SJSA1 (cell line): ENCODE results near the gene DDX17. TPM values are rescaled to one million over a fixed set of nuclear protein-coding genes. Genes with fewer than 3 reads are reported as not detected.

Experiments used
- DNase-seq, 2 experiments: peaks; one replicate each; pipeline ENCODE4 v3.0.0-alpha.2; 2015 to 2020; ENCODE audit warnings: low spot score in 2 of 2, low read depth in 1 of 2
- H3K27ac ChIP-seq: fragments of 250-450 bp; sonication (Bioruptor Pico); 2 replicates; pipeline ENCODE4 v1.5.1; 2020; ENCODE audit warnings: mild to moderate bottlenecking, moderate library complexity
- H3K27me3 ChIP-seq: fragments of 250-450 bp; sonication (Bioruptor Pico); replicated peaks from 2 replicates; pipeline ENCODE4 v1.5.1; 2020; ENCODE audit warnings: mild to moderate bottlenecking, moderate library complexity
- H3K36me3 ChIP-seq: fragments of 250-450 bp; sonication (Bioruptor Pico); 2 replicates; pipeline ENCODE4 v1.5.1; 2020; ENCODE audit warnings: mild to moderate bottlenecking
- H3K4me1 ChIP-seq: fragments of 250-450 bp; sonication (Bioruptor Pico); replicated peaks from 2 replicates; pipeline ENCODE4 v1.6.1; 2021; ENCODE audit warnings: mild to moderate bottlenecking
- H3K4me3 ChIP-seq: fragments of 250-450 bp; sonication (Bioruptor Pico); 2 replicates; pipeline ENCODE4 v1.5.1; 2020; ENCODE audit warnings: mild to moderate bottlenecking
- H3K9me3 ChIP-seq: fragments of 250-450 bp; sonication (Bioruptor Pico); replicated peaks from 2 replicates; pipeline ENCODE4 v1.5.1; 2020; ENCODE audit warnings: mild to moderate bottlenecking
- total RNA-seq: library from RNA; depleted of rRNA; stranded (reverse); fragments of >200 nt; shearing (Covaris generic); gene quantifications from 2 replicates; pipeline ENCODE4 v1.2.3, GENCODE V29; 2014; rRNA removed

The DDX17 gene
- total RNA-seq, 1 experiment from 2014 or later: 277 TPM

- peaks cover 30% of the 10 kb centered on the region for H3K27me3 ChIP-seq
- no peaks in the 10 kb centered on the region for H3K36me3 ChIP-seq
- no peaks in the 10 kb centered on the region for H3K4me1 ChIP-seq
- H3K27ac ChIP-seq: no peak overlapping the region
- DNase-seq: no peak
- H3K9me3 ChIP-seq: no peaks in the 10 kb centered on the region
- H3K4me3 ChIP-seq: no peak overlapping the region
Observed at GRCh38 chr22:38443628-38444521, 62.2 kb downstream of the DDX17 start.

DNA sequence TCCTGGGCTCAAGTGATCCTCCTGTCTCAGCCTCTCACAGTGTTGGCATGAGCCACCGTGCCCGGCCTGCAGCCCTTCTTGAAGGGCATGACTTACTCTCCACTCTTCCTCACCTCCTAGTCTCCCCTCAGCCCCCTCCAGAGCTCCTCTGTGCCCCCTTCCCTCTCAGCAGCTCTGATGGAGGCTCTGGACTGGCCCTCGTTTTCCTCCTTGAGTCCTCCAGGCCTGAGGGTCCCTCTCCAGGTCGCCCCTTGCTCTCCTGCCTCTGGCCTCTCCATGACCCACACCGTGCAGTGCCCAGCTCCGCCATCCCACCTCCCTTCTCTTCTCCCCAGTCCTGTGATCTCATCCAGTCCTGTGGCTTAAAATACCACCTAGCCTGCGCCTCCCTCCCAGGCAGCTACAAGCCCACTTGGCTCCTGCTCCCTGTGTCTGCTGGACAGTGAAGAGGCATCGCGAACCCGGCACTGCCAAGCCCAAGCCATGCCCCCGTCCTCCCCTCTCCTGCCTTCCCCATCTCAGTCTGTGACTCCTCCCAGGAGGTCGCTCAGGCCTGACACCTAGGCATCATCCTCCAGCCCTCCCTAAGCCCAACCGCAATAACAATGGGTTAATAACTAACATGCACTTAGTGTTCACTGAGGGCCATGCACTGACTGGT is 63.0 kb downstream of the DDX17 start:
- H3K27me3 ChIP-seq: peaks cover 23% of the 10 kb centered on the region
- no peaks in the 10 kb centered on the region for H3K9me3 ChIP-seq
- H3K4me3 ChIP-seq: no peak overlapping the region
- no peak for DNase-seq
- H3K27ac ChIP-seq: no peak overlapping the region
- no peaks in the 10 kb centered on the region for H3K36me3 ChIP-seq
- H3K4me1 ChIP-seq: no peaks in the 10 kb centered on the region

DNA sequence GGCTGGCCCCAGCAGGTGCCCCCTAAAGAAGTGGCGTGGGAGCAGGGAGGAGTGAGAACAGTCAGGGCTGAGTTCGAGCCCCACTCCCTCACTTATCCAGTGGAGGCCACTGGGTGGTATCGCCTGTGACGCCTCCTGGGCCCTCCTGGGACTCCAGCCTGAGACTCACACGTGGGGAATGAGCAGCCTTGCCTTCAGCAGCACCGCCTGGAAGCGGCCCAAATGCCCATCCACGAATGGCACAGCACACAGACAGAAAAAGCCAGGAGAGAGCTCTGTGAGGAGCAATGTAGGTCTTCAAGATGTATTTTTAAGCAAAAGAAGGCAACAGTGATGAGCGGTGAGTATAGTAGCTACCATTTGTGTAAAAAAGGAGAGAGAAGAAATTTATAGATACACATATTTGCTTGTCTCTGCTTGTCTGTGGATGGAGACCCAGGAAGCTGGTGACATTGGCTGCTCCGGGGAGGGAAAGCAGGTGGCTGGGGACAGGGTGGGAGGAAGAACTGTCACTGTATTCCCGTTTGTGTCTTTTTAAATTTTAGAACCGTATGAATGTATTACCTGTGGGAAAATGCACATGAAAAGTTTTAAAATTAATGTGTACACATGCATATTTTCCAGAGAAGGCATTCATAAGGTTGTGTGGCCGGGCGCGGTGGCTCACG is 64.4 kb downstream of the DDX17 start:
- no peaks in the 10 kb centered on the region for H3K36me3 ChIP-seq
- no peaks in the 10 kb centered on the region for H3K4me1 ChIP-seq
- no peak overlapping the region for H3K27ac ChIP-seq
- H3K9me3 ChIP-seq: no peaks in the 10 kb centered on the region
- peaks cover 23% of the 10 kb centered on the region for H3K27me3 ChIP-seq
- no peak overlapping the region for H3K4me3 ChIP-seq
- no peak for DNase-seq

- Histone ChIP-seq H3K9me3 (no peaks in the 10 kb centered on the region), H3K27me3 (peaks cover 19% of the 10 kb centered on the region), H3K36me3 (no peaks in the 10 kb centered on the region), H3K4me1 (no peaks in the 10 kb centered on the region), H3K27ac (no peak overlapping the region), H3K4me3 (no peak overlapping the region)
- DNase-seq: no peak
Observed at GRCh38 chr22:38440747-38441350, 65.3 kb downstream of the DDX17 start.

DNA sequence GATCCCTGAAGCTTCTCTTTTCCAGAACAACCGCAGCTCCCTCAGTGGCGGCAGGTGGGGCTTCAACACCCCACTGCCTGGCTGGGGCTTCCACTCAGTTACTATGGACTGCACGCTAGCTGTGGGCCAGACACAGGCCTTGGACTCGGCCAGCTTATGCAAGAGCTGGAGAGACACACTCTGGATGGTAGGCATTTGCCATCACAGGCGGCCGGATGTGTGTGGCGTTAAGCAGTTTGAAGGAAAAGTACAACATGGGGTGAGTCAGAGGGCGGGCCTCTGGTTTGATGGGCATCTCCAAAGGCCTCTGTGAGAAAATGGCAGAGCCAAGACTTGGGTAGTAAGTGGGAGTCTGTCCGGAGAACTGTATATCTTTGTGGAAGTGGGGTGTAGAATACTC is 68.7 kb downstream of the DDX17 start:
- H3K36me3 ChIP-seq: no peaks in the 10 kb centered on the region
- DNase-seq: no peak
- H3K4me3 ChIP-seq: no peak overlapping the region
- no peak overlapping the region for H3K27ac ChIP-seq
- no peaks in the 10 kb centered on the region for H3K4me1 ChIP-seq
- H3K27me3 ChIP-seq: peaks cover 11% of the 10 kb centered on the region
- no peaks in the 10 kb centered on the region for H3K9me3 ChIP-seq

GRCh38 chr22:38436629-38437395 is 69.3 kb downstream of the DDX17 start:
- H3K4me1 ChIP-seq: no peaks in the 10 kb centered on the region
- H3K9me3 ChIP-seq: no peaks in the 10 kb centered on the region
- no peak for DNase-seq
- H3K36me3 ChIP-seq: no peaks in the 10 kb centered on the region
- H3K4me3 ChIP-seq: no peak overlapping the region
- H3K27me3 ChIP-seq: peaks cover 10% of the 10 kb centered on the region
- H3K27ac ChIP-seq: no peak overlapping the region

DNA sequence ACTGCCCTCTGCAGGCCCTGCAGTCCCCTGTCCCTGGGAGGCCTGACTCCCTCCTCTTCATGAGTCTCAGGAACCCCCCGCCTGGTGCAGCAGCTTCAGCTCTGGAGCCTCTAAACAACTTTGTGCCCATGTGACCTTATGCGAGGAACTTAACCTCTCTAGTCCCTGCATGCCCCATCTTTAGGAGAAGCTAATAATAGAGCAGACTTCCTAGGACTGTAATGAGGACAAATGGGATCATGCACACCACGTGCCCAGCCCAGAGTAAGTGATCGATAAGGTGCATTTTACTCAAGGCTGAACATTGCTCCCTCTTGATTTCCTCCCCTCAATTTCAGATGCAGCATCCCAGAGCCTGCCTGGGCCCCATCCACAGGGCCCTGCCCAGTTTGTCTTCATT is 70.1 kb downstream of the DDX17 start:
- Histone ChIP-seq H3K4me3 (no peak overlapping the region), H3K27me3 (peaks cover 6% of the 10 kb centered on the region), H3K9me3 (no peaks in the 10 kb centered on the region), H3K36me3 (no peaks in the 10 kb centered on the region), H3K4me1 (no peaks in the 10 kb centered on the region), H3K27ac (no peak overlapping the region)
- DNase-seq: no peak

DNA sequence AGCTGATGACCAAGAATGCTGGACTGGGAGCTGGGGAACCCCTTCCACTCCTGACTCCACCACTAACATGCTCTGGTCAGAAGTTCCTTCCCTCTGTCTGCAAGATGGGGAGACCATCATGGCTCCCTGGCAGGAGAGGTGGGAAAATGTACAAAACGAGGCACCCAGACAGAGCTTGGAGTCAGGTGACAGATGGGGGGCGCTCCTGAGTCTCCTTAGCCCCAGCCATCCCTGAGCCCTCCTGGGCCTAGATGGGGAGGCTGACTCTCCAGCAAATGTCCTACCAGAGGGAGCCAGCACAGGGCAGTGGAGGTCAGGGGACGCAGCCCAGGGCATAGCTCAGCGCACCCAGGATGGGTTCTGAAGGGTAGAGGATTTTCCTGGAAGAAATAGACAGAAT is 71.1 kb downstream of the DDX17 start:
- H3K4me3 ChIP-seq: no peak overlapping the region
- no peaks in the 10 kb centered on the region for H3K36me3 ChIP-seq
- H3K4me1 ChIP-seq: no peaks in the 10 kb centered on the region
- no peak for DNase-seq
- H3K27me3 ChIP-seq: peaks cover 6% of the 10 kb centered on the region; the same call in 1 of the 2 replicates
- no peak overlapping the region for H3K27ac ChIP-seq
- no peaks in the 10 kb centered on the region for H3K9me3 ChIP-seq

- Histone ChIP-seq H3K4me3 (no peak overlapping the region), H3K27ac (no peak overlapping the region), H3K36me3 (no peaks in the 10 kb centered on the region), H3K9me3 (no peaks in the 10 kb centered on the region), H3K4me1 (no peaks in the 10 kb centered on the region), H3K27me3 (peaks cover 6% of the 10 kb centered on the region; the same call in 1 of the 2 replicates)
- no peak for DNase-seq
Observed at GRCh38 chr22:38433871-38434270, 72.2 kb downstream of the DDX17 start.

Other genes starting within 250 kb of the DDX17 start
- 22.0 and 23.8 TPM in 2 replicates for gene TMEM184B, start 233.3 kb downstream of the DDX17 start, total RNA-seq
- 82.0 and 118 TPM in 2 replicates for gene CSNK1E, start 188.9 kb downstream of the DDX17 start, total RNA-seq
- gene KCNJ4, start 51.1 kb downstream of the DDX17 start, total RNA-seq: not detected in 2 replicates
- 15.4 and 26.1 TPM in 2 replicates for gene KDELR3, start 38.2 kb downstream of the DDX17 start, total RNA-seq
- gene DMC1, start 63.9 kb upstream of the DDX17 start, total RNA-seq: not detected in 2 replicates
- gene FAM227A, start 150.1 kb upstream of the DDX17 start, total RNA-seq: 0.42 TPM in 1 of 2 replicates, not detected in the other
- 8.8 and 13.5 TPM in 2 replicates for gene CBY1, start 150.3 kb upstream of the DDX17 start, total RNA-seq
- gene TOMM22, start 175.6 kb upstream of the DDX17 start, total RNA-seq: 61.0 and 103 TPM in 2 replicates
- gene JOSD1, start 194.6 kb upstream of the DDX17 start, total RNA-seq: 53.5 and 67.0 TPM in 2 replicates
- gene GTPBP1, start 199.6 kb upstream of the DDX17 start, total RNA-seq: 24.8 and 28.9 TPM in 2 replicates
- 201 and 238 TPM in 2 replicates for gene SUN2, start 249.7 kb upstream of the DDX17 start, total RNA-seq